Skeletal muscle tissue (tissue), 4 donors: ENCODE data around the gene LCN10. TPM values are rescaled to one million over a fixed set of nuclear protein-coding genes. Genes with fewer than 3 reads are reported as not detected.

ENCODE experiments used
- H3K27ac ChIP-seq: one replicate; pipeline ENCODE4 v1.7.0; 2013; ENCODE audit warnings: mild to moderate bottlenecking, low read depth, low read length, inconsistent platforms
- H3K27me3 ChIP-seq, 3 donors: one replicate each; pipeline ENCODE4 v1.7.0; 2013; ENCODE audit warnings: low read length in 3 of 3; ENCODE audit not compliant: control insufficient read depth in 3 of 3, insufficient read depth in 3 of 3
- H3K36me3 ChIP-seq, 3 donors: one replicate each; pipeline ENCODE4 v1.7.0; 2013; ENCODE audit warnings: low read length in 3 of 3; ENCODE audit not compliant: control insufficient read depth in 3 of 3, insufficient read depth in 3 of 3
- H3K4me1 ChIP-seq, 3 donors: one replicate each; pipeline ENCODE4 v1.7.0; 2013; ENCODE audit warnings: low read length in 3 of 3, mild to moderate bottlenecking in 3 of 3; ENCODE audit not compliant: control insufficient read depth in 3 of 3, insufficient read depth in 3 of 3
- H3K4me3 ChIP-seq, 3 donors: one replicate each; pipeline ENCODE4 v1.7.0; 2013; ENCODE audit warnings: low read length in 3 of 3
- H3K9ac ChIP-seq, 3 donors: one replicate each; pipeline ENCODE4 v1.7.0; 2013; ENCODE audit warnings: low read length in 3 of 3, mild to moderate bottlenecking in 3 of 3, moderate library complexity in 2 of 3, low read depth in 1 of 3
- H3K9me3 ChIP-seq, 3 donors: one replicate each; pipeline ENCODE4 v1.7.0; 2013; ENCODE audit warnings: low read length in 3 of 3; ENCODE audit not compliant: control insufficient read depth in 3 of 3
- total RNA-seq: library from RNA; depleted of rRNA; stranded (reverse); fragments of >200 nt; gene quantifications from one replicate; pipeline ENCODE4 v1.2.3, GENCODE V29; 2014
- donor health status: Osteomylitis.

Gene LCN10
- total RNA-seq, 1 donor from 2014 or later, result 2.1 TPM

DNA sequence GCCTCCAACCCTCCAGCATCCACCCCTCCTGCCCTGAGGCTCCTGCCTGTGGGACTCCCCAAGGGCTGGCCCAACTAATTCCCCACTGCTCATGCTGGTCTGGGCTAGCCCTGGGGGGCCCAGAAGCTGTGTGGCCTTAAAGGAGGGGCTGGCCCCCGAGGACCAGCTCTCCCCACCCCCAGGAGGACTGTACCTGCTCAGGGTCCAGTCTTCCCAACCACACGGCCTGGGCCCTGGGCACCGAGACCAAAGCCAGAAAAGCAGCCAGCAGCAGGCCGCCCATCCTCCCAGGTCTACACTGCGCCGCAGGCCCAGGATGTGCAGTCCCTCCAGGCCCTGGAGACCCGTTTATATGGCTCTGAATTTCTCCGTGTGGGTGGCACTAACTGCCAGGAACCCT lies 5.5 kb upstream of the LCN10 start, which contains the start of gene LCN6:
LCN6 (minus strand) TSS at position 325 of the 400 bp plus-strand sequence; CDS start at position 283, 42 bp downstream.
- no peak within 1 kb of the TSS for H3K9ac ChIP-seq
- H3K27ac ChIP-seq, result no peak within 1 kb of the TSS
- peaks cover 0 to 10% (median 0%) of the 10 kb centered on the region in 3 donors for H3K4me1 ChIP-seq
- H3K27me3 ChIP-seq, result peaks cover under 1 to 18% (median 10%) of the 10 kb centered on the region in 3 donors
- H3K36me3 ChIP-seq, result no peaks in the 10 kb centered on the region
- no peak within 1 kb of the TSS for H3K4me3 ChIP-seq
- no peaks in the 10 kb centered on the region for H3K9me3 ChIP-seq

GRCh38 chr9:136747161-136748060 lies 4.7 kb upstream of the LCN10 start:
- H3K9me3 ChIP-seq, result no peaks in the 10 kb centered on the region
- H3K36me3 ChIP-seq, result no peaks in the 10 kb centered on the region
- no peak overlapping the region for H3K9ac ChIP-seq
- no peak overlapping the region for H3K4me3 ChIP-seq
- H3K27me3 ChIP-seq, result peaks cover 8 to 26% (median 18%) of the 10 kb centered on the region in 3 donors
- H3K4me1 ChIP-seq, result peaks cover 0 to 15% (median 0%) of the 10 kb centered on the region in 3 donors
- H3K27ac ChIP-seq, result no peak overlapping the region

DNA sequence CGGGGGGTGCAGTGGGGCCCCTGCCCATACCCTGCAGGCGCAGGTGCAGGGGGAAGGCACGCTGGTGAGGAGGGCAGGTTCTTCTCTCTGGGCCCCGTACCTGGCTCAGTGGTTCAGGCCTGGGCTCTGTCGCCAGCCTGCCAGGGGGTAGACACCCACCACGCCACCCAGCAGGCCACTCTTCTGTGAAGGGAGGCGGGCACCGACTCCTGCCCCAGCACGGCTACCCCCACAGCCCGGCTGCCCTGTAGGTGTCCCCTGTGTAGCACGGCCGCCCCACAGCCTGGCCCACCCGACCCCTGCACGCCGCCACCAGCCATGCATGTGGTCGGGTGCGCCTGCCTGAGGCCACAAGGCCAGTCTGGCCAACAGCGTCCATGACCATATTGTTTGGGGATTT lies 3.9 kb upstream of the LCN10 start:
- peaks cover 0 to 18% (median 4%) of the 10 kb centered on the region in 3 donors for H3K4me1 ChIP-seq
- H3K27ac ChIP-seq, result no peak overlapping the region
- no peak overlapping the region for H3K4me3 ChIP-seq

GRCh38 chr9:136746155-136746490 lies 3.4 kb upstream of the LCN10 start:
- Histone ChIP-seq H3K4me1 (peaks cover under 1 to 21% (median 8%) of the 10 kb centered on the region in 3 donors), H3K9ac (no peak overlapping the region), H3K4me3 (no peak overlapping the region), H3K27me3 (peaks cover 21 to 39% (median 29%) of the 10 kb centered on the region in 3 donors), H3K36me3 (no peaks in the 10 kb centered on the region), H3K9me3 (no peaks in the 10 kb centered on the region), H3K27ac (no peak overlapping the region)

More for the DNA sequence above, 3.9 kb upstream of the LCN10 start:
- Histone ChIP-seq H3K9ac (no peak overlapping the region), H3K27me3 (peaks cover 16 to 34% (median 24%) of the 10 kb centered on the region in 3 donors), H3K36me3 (no peaks in the 10 kb centered on the region), H3K9me3 (no peaks in the 10 kb centered on the region)

GRCh38 chr9:136745389-136746154 lies 2.8 kb upstream of the LCN10 start:
- H3K9me3 ChIP-seq, result no peaks in the 10 kb centered on the region
- peaks cover 25 to 44% (median 34%) of the 10 kb centered on the region in 3 donors for H3K27me3 ChIP-seq
- H3K4me1 ChIP-seq, result peaks cover 3 to 25% (median 11%) of the 10 kb centered on the region in 3 donors
- H3K4me3 ChIP-seq, result no peak overlapping the region
- H3K27ac ChIP-seq, result no peak overlapping the region
- H3K36me3 ChIP-seq, result no peaks in the 10 kb centered on the region
- no peak overlapping the region for H3K9ac ChIP-seq

DNA sequence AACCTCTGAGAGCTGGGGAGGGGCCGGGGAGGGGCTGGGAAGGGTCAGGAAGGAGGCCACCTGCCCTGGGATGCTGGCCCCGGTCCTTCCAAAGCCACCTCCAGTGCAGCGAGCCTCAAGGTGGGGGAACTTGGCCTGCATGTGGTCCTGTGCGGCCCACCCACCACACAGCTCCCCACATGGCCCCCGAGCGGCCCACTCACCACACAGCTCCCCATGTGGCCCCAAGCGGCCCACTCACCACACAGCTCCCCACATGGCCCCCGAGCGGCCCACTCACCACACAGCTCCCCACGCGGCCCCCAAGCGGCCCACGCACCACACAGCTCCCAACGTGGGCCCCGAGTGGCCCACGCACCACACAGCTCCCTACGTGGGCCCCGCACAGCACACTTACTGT lies 2.0 kb upstream of the LCN10 start:
- peaks cover 32 to 52% (median 42%) of the 10 kb centered on the region in 3 donors for H3K27me3 ChIP-seq
- no peak overlapping the region for H3K9ac ChIP-seq
- no peak overlapping the region for H3K27ac ChIP-seq
- no peak overlapping the region for H3K4me3 ChIP-seq
- H3K9me3 ChIP-seq, result no peaks in the 10 kb centered on the region
- no peaks in the 10 kb centered on the region for H3K36me3 ChIP-seq
- peaks cover 3 to 25% (median 11%) of the 10 kb centered on the region in 3 donors for H3K4me1 ChIP-seq

DNA sequence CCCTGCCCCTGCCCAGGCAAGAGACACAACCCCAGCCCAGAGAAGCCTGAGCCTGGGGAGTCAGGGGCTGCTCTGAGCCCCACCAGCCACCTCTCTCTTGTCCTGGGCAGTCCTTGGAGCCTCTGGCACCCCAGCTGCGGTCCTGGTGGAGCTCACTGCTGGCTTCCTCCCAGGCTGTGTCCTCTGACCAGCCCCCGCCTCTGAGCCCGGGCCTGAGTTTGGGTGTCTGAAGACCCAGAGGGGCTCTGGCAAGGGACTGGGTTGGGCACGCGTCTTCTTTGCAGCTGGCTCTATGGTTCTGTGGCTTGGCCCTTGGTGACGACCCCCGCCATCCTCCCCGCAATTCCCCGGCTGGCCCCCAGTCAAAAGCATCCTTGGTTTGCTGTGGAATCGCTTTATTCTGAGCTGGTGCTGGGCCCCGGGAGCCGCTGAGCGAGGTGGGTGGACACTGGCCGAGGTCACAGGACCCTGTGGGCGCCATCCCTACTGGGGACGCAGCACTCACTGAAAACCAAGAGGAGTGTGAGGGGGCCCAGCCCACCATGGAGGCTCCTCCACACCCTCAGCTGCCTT lies 985 bp upstream of the LCN10 start:
- H3K4me3 ChIP-seq, result no peak overlapping the region
- H3K9ac ChIP-seq, result no peak overlapping the region
- H3K27me3 ChIP-seq, result peaks cover 39 to 52% (median 51%) of the 10 kb centered on the region in 3 donors
- H3K9me3 ChIP-seq, result no peaks in the 10 kb centered on the region
- no peaks in the 10 kb centered on the region for H3K36me3 ChIP-seq
- peaks cover 3 to 19% (median 11%) of the 10 kb centered on the region in 3 donors for H3K4me1 ChIP-seq
- no peak overlapping the region for H3K27ac ChIP-seq

- Histone ChIP-seq H3K4me3 (no peak overlapping the region), H3K27me3 (peaks cover 39 to 51% (median 48%) of the 10 kb centered on the region in 3 donors), H3K4me1 (peaks cover 3 to 15% (median 11%) of the 10 kb centered on the region in 3 donors), H3K9me3 (no peaks in the 10 kb centered on the region), H3K36me3 (no peaks in the 10 kb centered on the region), H3K27ac (no peak overlapping the region), H3K9ac (no peak overlapping the region)
Observed at GRCh38 chr9:136741883-136742571, 713 bp downstream of the LCN10 start.
